IMR-90 (cell line): ENCODE measurements around the gene FCRLB. TPM values are rescaled to one million over a fixed set of nuclear protein-coding genes. Genes with fewer than 3 reads are reported as not detected.

Experiments
- ATAC-seq: fragments of 200-7000 bp; cut with Tn5 transposase; 2 replicates; pipeline ENCODE4 v1.9.1; 2020; ENCODE audit warnings: low read depth, mild to moderate bottlenecking, moderate library complexity
- BruUV-seq: library from RNA; stranded (reverse); fragments of 400-500 nt; replicated peaks from 2 replicates; lab custom pipeline; 2021; lab: Mats Ljungman, UMichigan
- CTCF ChIA-PET: fragments of 300-600 bp; formaldehyde crosslinking; extraction: SDS; loops from one replicate; lab custom pipeline; 2021; ENCODE audit warnings: antibody characterized with exemption; lab: Yijun Ruan, JAX
- POLR2A ChIA-PET: fragments of 300-600 bp; sonication (Branson Sonifier 250); formaldehyde crosslinking; loops from one replicate; lab custom pipeline; 2022; ENCODE audit warnings: antibody characterized with exemption; ENCODE audit not compliant: unreplicated experiment; lab: Charles Lee
- DNase-seq: peaks from one replicate; pipeline ENCODE4 v3.0.0; 2013
- H2AFZ ChIP-seq: replicated peaks from 2 replicates; pipeline ENCODE3; 2013; ENCODE audit warnings: low read length, mild to moderate bottlenecking; ENCODE audit not compliant: poor library complexity
- H2AK5ac ChIP-seq: 2 replicates; pipeline ENCODE4 v1.6.1; 2013; ENCODE audit warnings: low read depth, low read length, inconsistent platforms
- H2AK9ac ChIP-seq: replicated peaks from 2 replicates; pipeline ENCODE3; 2013; ENCODE audit warnings: mild to moderate bottlenecking, low read depth, low read length, moderate library complexity; ENCODE audit not compliant: poor library complexity
- H2BK120ac ChIP-seq: 2 replicates; pipeline ENCODE4 v1.6.1; 2013; ENCODE audit warnings: low read depth, low read length, inconsistent platforms
- H2BK15ac ChIP-seq: 3 replicates; pipeline ENCODE4 v1.6.1; 2013; ENCODE audit warnings: low read depth, low read length, inconsistent platforms
- H2BK20ac ChIP-seq: 2 replicates; pipeline ENCODE4 v1.6.1; 2013; ENCODE audit warnings: low read depth, mild to moderate bottlenecking, inconsistent platforms, low read length, moderate library complexity
- H2BK5ac ChIP-seq: 2 replicates; pipeline ENCODE4 v1.6.1; 2013; ENCODE audit warnings: mild to moderate bottlenecking, low read depth, low read length, inconsistent platforms; ENCODE audit not compliant: poor library complexity, severe bottlenecking
- H3K14ac ChIP-seq: replicated peaks from 2 replicates; pipeline ENCODE4 v1.6.1; 2013; ENCODE audit warnings: low read depth, low read length, inconsistent platforms
- H3K18ac ChIP-seq: 2 replicates; pipeline ENCODE4 v1.6.1; 2013; ENCODE audit warnings: low read depth, low read length, control low read depth
- H3K23ac ChIP-seq: 2 replicates; pipeline ENCODE4 v1.6.1; 2013; ENCODE audit warnings: low read depth, low read length, inconsistent platforms
- H3K27ac ChIP-seq: 2 replicates; pipeline ENCODE4 v1.5.1; 2013; ENCODE audit warnings: mild to moderate bottlenecking, control low read depth, low read length; ENCODE audit not compliant: insufficient read depth
- H3K27me3 ChIP-seq: 2 replicates; pipeline ENCODE4 v1.6.1; 2013; ENCODE audit warnings: low read length; ENCODE audit not compliant: control insufficient read depth, insufficient read depth
- H3K36me3 ChIP-seq: 2 replicates; pipeline ENCODE4 v1.6.1; 2013; ENCODE audit warnings: low read length, mixed read lengths; ENCODE audit not compliant: control insufficient read depth, insufficient read depth
- H3K4ac ChIP-seq: 2 replicates; pipeline ENCODE4 v1.6.1; 2013; ENCODE audit warnings: low read depth, low read length, inconsistent platforms
- H3K4me1 ChIP-seq: 2 replicates; pipeline ENCODE4 v1.6.1; 2013; ENCODE audit warnings: low read length, mixed read lengths; ENCODE audit not compliant: control insufficient read depth, insufficient read depth
- H3K4me2 ChIP-seq: 2 replicates; pipeline ENCODE4 v1.6.1; 2013; ENCODE audit warnings: low read depth, mild to moderate bottlenecking, control low read depth, low read length, moderate library complexity
- H3K4me3 ChIP-seq: 2 replicates; pipeline ENCODE4 v1.5.1; 2013; ENCODE audit warnings: low read depth, mild to moderate bottlenecking, control low read depth, low read length, moderate library complexity; ENCODE audit not compliant: insufficient read depth
- H3K56ac ChIP-seq: 2 replicates; pipeline ENCODE4 v1.6.1; 2013; ENCODE audit warnings: low read length, inconsistent platforms; ENCODE audit not compliant: insufficient read depth; ENCODE audit errors: extremely low read depth
- H3K79me1 ChIP-seq, 2 experiments: 2 replicates each; pipeline ENCODE4 v1.6.1; 2013; ENCODE audit warnings: low read length in 2 of 2, inconsistent platforms in 1 of 2, low read depth in 1 of 2
- H3K9ac ChIP-seq: 2 replicates; pipeline ENCODE4 v1.6.1; 2013; ENCODE audit warnings: low read depth, low read length, control low read depth
- H3K9me1 ChIP-seq: 2 replicates; pipeline ENCODE4 v1.6.1; 2013; ENCODE audit warnings: low read length, inconsistent platforms; ENCODE audit not compliant: insufficient read depth
- H3K9me3 ChIP-seq: 2 replicates; pipeline ENCODE4 v1.6.1; 2013; ENCODE audit warnings: low read length; ENCODE audit not compliant: control insufficient read depth, insufficient read depth
- H4K20me1 ChIP-seq: 2 replicates; pipeline ENCODE4 v1.6.1; 2013; ENCODE audit warnings: low read length, inconsistent platforms; ENCODE audit not compliant: insufficient read depth
- H4K5ac ChIP-seq: 2 replicates; pipeline ENCODE4 v1.6.1; 2013; ENCODE audit warnings: mild to moderate bottlenecking, low read depth, low read length, control low read depth
- H4K8ac ChIP-seq, 2 experiments: 2 replicates each; pipeline ENCODE4 v1.6.1; 2013; ENCODE audit warnings: low read depth in 2 of 2, low read length in 2 of 2, control low read depth in 1 of 2, inconsistent platforms in 1 of 2
- H4K91ac ChIP-seq: 2 replicates; pipeline ENCODE4 v1.6.1; 2013; ENCODE audit warnings: low read depth, low read length, inconsistent platforms; ENCODE audit not compliant: insufficient read depth
- FOS ChIP-seq: fragments of 150-350 bp; IDR thresholded peaks from 2 replicates; pipeline ENCODE4 v1.6.1; 2016; ENCODE audit warnings: low read depth, low read length
- MAFK ChIP-seq: IDR thresholded peaks from 2 replicates; pipeline ENCODE4 v1.6.1; 2012; ENCODE audit warnings: low read depth, low read length, improper control_type of control experiment
- MAZ ChIP-seq: IDR thresholded peaks from 2 replicates; pipeline ENCODE4 v1.6.1; 2012; ENCODE audit warnings: low read depth, mild to moderate bottlenecking, low read length, improper control_type of control experiment, moderate library complexity, borderline replicate concordance
- MXI1 ChIP-seq: IDR thresholded peaks from 2 replicates; pipeline ENCODE4 v1.6.1; 2012; ENCODE audit warnings: low read depth, mild to moderate bottlenecking, low read length, moderate library complexity, borderline replicate concordance
- NFE2L2 ChIP-seq: fragments of 150-350 bp; IDR thresholded peaks from 2 replicates; pipeline ENCODE4 v1.6.1; 2016; ENCODE audit warnings: low read depth, mild to moderate bottlenecking, low read length
- POLR2A ChIP-seq: IDR thresholded peaks from 2 replicates; pipeline ENCODE4 v1.6.1; 2012; ENCODE audit warnings: mild to moderate bottlenecking, low read depth, low read length
- RAD21 ChIP-seq: IDR thresholded peaks from 2 replicates; pipeline ENCODE4 v1.6.1; 2012; ENCODE audit warnings: low read length, improper control_type of control experiment
- RCOR1 ChIP-seq: IDR thresholded peaks from 2 replicates; pipeline ENCODE4 v1.6.1; 2012; ENCODE audit warnings: mild to moderate bottlenecking, low read length, improper control_type of control experiment; ENCODE audit not compliant: insufficient replicate concordance
- USF2 ChIP-seq: fragments of 150-350 bp; IDR thresholded peaks from 2 replicates; pipeline ENCODE4 v1.6.1; 2017; ENCODE audit warnings: mild to moderate bottlenecking, antibody characterized with exemption, low read length, low read depth
- WGBS, 2 experiments: methylation state at CpG; one replicate each; pipeline versions ENCODE4 v1.1.5 to v1.1.7; 2013; ENCODE audit warnings: missing lambda C conversion rate in 2 of 2; ENCODE audit not compliant: insufficient read length in 1 of 2; ENCODE audit errors: extremely low coverage in 2 of 2; 5-methylcytosine and 5-hydroxymethylcytosine counted together
- dilution Hi-C: fragments of 300-500 bp; cut with HindIII; formaldehyde crosslinking; loops from one replicate; pipeline ENCODE4 v1.14.3; 2018; ENCODE audit warnings: low sequenced_read_pairs; ENCODE audit not compliant: unreplicated experiment
- in situ Hi-C: fragments of 300-500 bp; cut with MboI; formaldehyde crosslinking; loops from 3 replicates; pipeline ENCODE4 v1.14.3; 2019; ENCODE audit warnings: low sequenced_read_pairs, inconsistent platforms, mixed read lengths
- intact Hi-C: fragments of 100-400 bp; cut with micrococcal nuclease; formaldehyde crosslinking; loops from 2 replicates; pipeline ENCODE4 v1.10.0; 2022
- polyA plus RNA-seq, 3 experiments: library from polyadenylated mRNA; depleted of rRNA; stranded (reverse); fragments of >200 nt; gene quantifications; 2 replicates each; pipeline ENCODE4 v1.2.3, GENCODE V29; 2012; ENCODE audit warnings: low replicate concordance in 1 of 3
- total RNA-seq: library from RNA; depleted of rRNA; stranded (reverse); fragments of >200 nt; gene quantifications from 2 replicates; pipeline ENCODE4 v1.2.3, GENCODE V29; 2012
- TF ChIP-seq, protein P1 (sequence below): conservative IDR thresholded peaks from 2 replicates; pipeline ENCODE4 v1.5.1; 2012; ENCODE audit warnings: mild to moderate bottlenecking, low read depth, low read length, improper control_type of control experiment

The FCRLB gene
- total and polyA plus RNA-seq, 2 of the 4 experiments (the other 2 are of a cell fraction) = 0.90 to 2.2 TPM

DNA sequence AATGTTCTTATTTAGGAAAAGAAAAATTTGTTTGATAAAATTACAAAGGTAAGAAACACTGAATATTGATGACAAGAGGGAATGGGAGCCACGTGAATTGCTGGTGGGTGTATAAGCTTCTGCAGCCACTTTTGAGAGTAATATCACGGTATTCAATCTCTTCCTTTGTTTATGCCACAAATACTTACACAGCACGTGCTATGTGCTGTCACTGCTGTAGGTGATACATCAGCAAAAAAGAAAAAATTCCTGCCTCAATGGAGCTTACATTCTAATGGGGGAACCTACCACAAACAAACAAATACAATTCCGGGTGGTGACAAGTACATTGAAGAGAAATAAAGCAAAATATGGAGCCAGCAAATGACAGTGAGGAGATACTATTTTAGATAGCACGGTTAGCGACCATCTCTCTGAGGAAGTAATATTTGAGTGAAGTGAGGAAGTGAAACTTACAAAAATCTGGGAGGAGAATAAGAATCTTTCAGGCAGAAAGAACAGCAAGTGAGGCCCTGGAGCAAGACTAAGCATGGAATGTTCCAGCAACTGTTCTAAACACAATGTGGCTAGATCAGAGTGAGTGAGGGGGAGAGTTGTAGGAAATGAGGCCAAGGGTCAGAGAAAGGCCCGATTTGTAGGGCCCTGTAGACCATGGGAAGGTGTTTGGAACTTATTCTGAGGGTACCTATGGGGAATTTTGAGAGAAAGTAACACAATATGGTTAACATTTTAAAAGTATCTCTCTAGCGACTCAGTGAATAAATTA is 2.6 kb upstream of the FCRLB start:
- Histone ChIP-seq H3K27me3 (no peaks in the 10 kb centered on the region), H2BK20ac (no peak overlapping the region), H3K4me3 (no peak overlapping the region), H3K9me3 (no peaks in the 10 kb centered on the region), H2BK15ac (no peak overlapping the region), H4K8ac (no peak overlapping the region), H3K9me1 (peaks cover 13% of the 10 kb centered on the region), H4K20me1 (no peaks in the 10 kb centered on the region), H3K79me1 (no peaks in the 10 kb centered on the region), H4K5ac (no peak overlapping the region), H3K27ac (no peak overlapping the region), H2BK120ac (no peak overlapping the region), H3K9ac (no peak overlapping the region), H3K4me2 (no peak overlapping the region), H3K14ac (no peak overlapping the region), H4K91ac (no peak overlapping the region), H2AK5ac (no peak overlapping the region), H3K36me3 (no peaks in the 10 kb centered on the region), H3K23ac (no peak overlapping the region), H3K4ac (no peak overlapping the region), H2AFZ (no peak overlapping the region), H2BK5ac (no peak overlapping the region), H3K18ac (no peak overlapping the region), H3K4me1 (peaks cover 2% of the 10 kb centered on the region), H3K56ac (no peak overlapping the region), H2AK9ac (no peak overlapping the region)
- no peak for ATAC-seq
- DNase-seq = no peak
- WGBS, 2 experiments = 100% methylated on average over 2 of the region's 8 CpGs; no CpG with 5 or more reads in 1 of the 2 experiments
- intact Hi-C loops = no loop called here
- POLR2A ChIA-PET = no interaction called here
- CTCF ChIA-PET = no interaction called here
- BruUV-seq = no TSS peak
- TF ChIP-seq RAD21 (no peak), RCOR1 (no peak), POLR2A (no peak), MAZ (no peak), USF2 (no peak), MXI1 (no peak), NFE2L2 (no peak), MAFK (no peak), FOS (no peak)
- TF ChIP-seq, protein P1, sequence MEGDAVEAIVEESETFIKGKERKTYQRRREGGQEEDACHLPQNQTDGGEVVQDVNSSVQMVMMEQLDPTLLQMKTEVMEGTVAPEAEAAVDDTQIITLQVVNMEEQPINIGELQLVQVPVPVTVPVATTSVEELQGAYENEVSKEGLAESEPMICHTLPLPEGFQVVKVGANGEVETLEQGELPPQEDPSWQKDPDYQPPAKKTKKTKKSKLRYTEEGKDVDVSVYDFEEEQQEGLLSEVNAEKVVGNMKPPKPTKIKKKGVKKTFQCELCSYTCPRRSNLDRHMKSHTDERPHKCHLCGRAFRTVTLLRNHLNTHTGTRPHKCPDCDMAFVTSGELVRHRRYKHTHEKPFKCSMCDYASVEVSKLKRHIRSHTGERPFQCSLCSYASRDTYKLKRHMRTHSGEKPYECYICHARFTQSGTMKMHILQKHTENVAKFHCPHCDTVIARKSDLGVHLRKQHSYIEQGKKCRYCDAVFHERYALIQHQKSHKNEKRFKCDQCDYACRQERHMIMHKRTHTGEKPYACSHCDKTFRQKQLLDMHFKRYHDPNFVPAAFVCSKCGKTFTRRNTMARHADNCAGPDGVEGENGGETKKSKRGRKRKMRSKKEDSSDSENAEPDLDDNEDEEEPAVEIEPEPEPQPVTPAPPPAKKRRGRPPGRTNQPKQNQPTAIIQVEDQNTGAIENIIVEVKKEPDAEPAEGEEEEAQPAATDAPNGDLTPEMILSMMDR = no peak
- in situ Hi-C loops = no loop called here
- dilution Hi-C loops = no loop called here
